Calu3 (cell line): ENCODE results near the gene DCLK1. TPM values are rescaled to one million over a fixed set of nuclear protein-coding genes. Genes with fewer than 3 reads are reported as not detected.

Experiments used
- BruUV-seq: library from RNA; stranded (reverse); fragments of 400-500 nt; replicated peaks from 2 replicates; lab custom pipeline; 2021; lab: Mats Ljungman, UMichigan
- CTCF ChIA-PET: fragments of 300-600 bp; sonication (Branson Sonifier 250); formaldehyde crosslinking; loops from one replicate; lab custom pipeline; 2022; ENCODE audit warnings: antibody characterized with exemption; lab: Charles Lee
- DNase-seq: peaks from one replicate; pipeline ENCODE4 v3.0.0; 2022
- H3K27ac Mint-ChIP-seq: one replicate; pipeline ENCODE4 v1.8.0; 2022; ENCODE audit warnings: mixed read lengths; ENCODE audit not compliant: unreplicated experiment
- H3K27me3 Mint-ChIP-seq: one replicate; pipeline ENCODE4 v1.8.0; 2022; ENCODE audit warnings: mixed read lengths; ENCODE audit not compliant: unreplicated experiment
- H3K36me3 Mint-ChIP-seq: one replicate; pipeline ENCODE4 v1.8.0; 2022; ENCODE audit warnings: mild to moderate bottlenecking, moderate library complexity, mixed read lengths; ENCODE audit not compliant: insufficient read depth, unreplicated experiment
- H3K4me1 Mint-ChIP-seq: one replicate; pipeline ENCODE4 v1.8.0; 2022; ENCODE audit warnings: mild to moderate bottlenecking, low read depth, mixed read lengths; ENCODE audit not compliant: unreplicated experiment
- H3K4me3 Mint-ChIP-seq: one replicate; pipeline ENCODE4 v1.8.0; 2022; ENCODE audit warnings: mild to moderate bottlenecking, low read depth, moderate library complexity, mixed read lengths; ENCODE audit not compliant: unreplicated experiment
- H3K9me3 Mint-ChIP-seq: one replicate; pipeline ENCODE4 v1.8.0; 2022; ENCODE audit warnings: low read depth, mixed read lengths; ENCODE audit not compliant: unreplicated experiment
- CTCF ChIP-seq: fragments of 200-600 bp; IDR thresholded peaks from one replicate; pipeline ENCODE4 v1.8.0; 2022; ENCODE audit warnings: antibody characterized with exemption; ENCODE audit not compliant: unreplicated experiment
- intact Hi-C: fragments of 100-400 bp; cut with micrococcal nuclease; formaldehyde crosslinking; loops from one replicate; pipeline ENCODE4 v1.10.0; 2022; ENCODE audit not compliant: unreplicated experiment
- total RNA-seq: library from RNA; stranded (reverse); gene quantifications from 2 replicates; pipeline ENCODE4 v1.2.3, GENCODE V29; 2022

Gene DCLK1
- total RNA-seq, 1 experiment from 2014 or later: not detected

- no peaks in the 10 kb centered on the region for H3K9me3 Mint-ChIP-seq
- H3K27me3 Mint-ChIP-seq: no peaks in the 10 kb centered on the region
- BruUV-seq: no TSS peak
- peaks cover 12% of the 10 kb centered on the region for H3K4me1 Mint-ChIP-seq
- intact Hi-C loops: no loop called here
- no peak overlapping the region for H3K27ac Mint-ChIP-seq
- TF ChIP-seq CTCF: no peak
- DNase-seq: no peak
- no peaks in the 10 kb centered on the region for H3K36me3 Mint-ChIP-seq
- CTCF ChIA-PET: no interaction called here
- H3K4me3 Mint-ChIP-seq: no peak overlapping the region
These were observed 264.4 kb downstream of the DCLK1 start for GRCh38 chr13:35866801-35867200.

GRCh38 chr13:35865341-35866240, 265.6 kb downstream of the DCLK1 start:
- no peaks in the 10 kb centered on the region for H3K27me3 Mint-ChIP-seq
- H3K4me3 Mint-ChIP-seq: no peak overlapping the region
- peak; percentile 43 for DNase-seq
- intact Hi-C loops: no loop called here
- no peak for TF ChIP-seq CTCF
- H3K36me3 Mint-ChIP-seq: no peaks in the 10 kb centered on the region
- CTCF ChIA-PET: no interaction called here
- H3K4me1 Mint-ChIP-seq: peaks cover 12% of the 10 kb centered on the region
- BruUV-seq: no TSS peak
- peak overlapping the region; percentile 52 for H3K27ac Mint-ChIP-seq
- H3K9me3 Mint-ChIP-seq: no peaks in the 10 kb centered on the region

- intact Hi-C loops: no loop called here
- H3K27ac Mint-ChIP-seq: no peak overlapping the region
- H3K4me1 Mint-ChIP-seq: peaks cover 24% of the 10 kb centered on the region
- H3K4me3 Mint-ChIP-seq: no peak overlapping the region
- CTCF ChIA-PET: no interaction called here
- no peak for TF ChIP-seq CTCF
- BruUV-seq: no TSS peak
- H3K27me3 Mint-ChIP-seq: no peaks in the 10 kb centered on the region
- H3K9me3 Mint-ChIP-seq: no peaks in the 10 kb centered on the region
- H3K36me3 Mint-ChIP-seq: no peaks in the 10 kb centered on the region
- DNase-seq: no peak
These were observed 270.5 kb downstream of the DCLK1 start for GRCh38 chr13:35860661-35861060.

- no TSS peak for BruUV-seq
- intact Hi-C loops: no loop called here
- no peak for TF ChIP-seq CTCF
- H3K4me1 Mint-ChIP-seq: peaks cover 18% of the 10 kb centered on the region
- no peak overlapping the region for H3K27ac Mint-ChIP-seq
- CTCF ChIA-PET: no interaction called here
- no peaks in the 10 kb centered on the region for H3K9me3 Mint-ChIP-seq
- no peak for DNase-seq
- no peaks in the 10 kb centered on the region for H3K27me3 Mint-ChIP-seq
- no peaks in the 10 kb centered on the region for H3K36me3 Mint-ChIP-seq
- no peak overlapping the region for H3K4me3 Mint-ChIP-seq
These were observed 271.2 kb downstream of the DCLK1 start for GRCh38 chr13:35859981-35860380.
